ENCODE results near the gene PRDM13. TPM values are rescaled to one million over a fixed set of nuclear protein-coding genes. Genes with fewer than 3 reads are reported as not detected.
A peak's percentile ranks its signal among the peaks of the same experiment; 100 is the strongest.
"Not testable (repeated sequence)": the region's sequence is repeated elsewhere in the genome, so short reads cannot be mapped to it uniquely, and the experiment has no call there.

Gene PRDM13
- total RNA-seq, 1 donor from 2014 or later: 13.9 TPM

- peak overlapping the region; percentile 58 for H3K4me3 Mint-ChIP-seq (ENCODE audit: unreplicated experiment)
These were observed 15.6 kb upstream of the PRDM13 start for GRCh38 chr6:99590728-99591672.

GRCh38 chr6:99591673-99592364 is 14.8 kb upstream of the PRDM13 start:
- peaks cover 21% of the 10 kb centered on the region for H3K27me3 Mint-ChIP-seq (ENCODE audit: unreplicated experiment)
- peaks cover 13% of the 10 kb centered on the region for H3K36me3 Mint-ChIP-seq (ENCODE audit: unreplicated experiment)
- peaks cover 22% of the 10 kb centered on the region for H3K9me3 Mint-ChIP-seq (ENCODE audit: unreplicated experiment)
- no peak for TF ChIP-seq CTCF (IDR thresholded peaks at IDR 0.05; ENCODE audit: partially characterized antibody, unreplicated experiment)
- DNase-seq: no peak
- peaks cover 27% of the 10 kb centered on the region for H3K4me1 Mint-ChIP-seq (ENCODE audit: low read depth, unreplicated experiment)
- no peak overlapping the region for H3K27ac Mint-ChIP-seq (ENCODE audit: unreplicated experiment)
- peak overlapping the region; percentile 58 for H3K4me3 Mint-ChIP-seq (ENCODE audit: unreplicated experiment)

More at GRCh38 chr6:99590728-99591672, 15.6 kb upstream of the PRDM13 start:
- Mint-ChIP-seq H3K36me3 (ENCODE audit: unreplicated experiment) (peaks cover 13% of the 10 kb centered on the region), H3K9me3 (ENCODE audit: unreplicated experiment) (peaks cover 22% of the 10 kb centered on the region), H3K4me1 (ENCODE audit: low read depth, unreplicated experiment) (peaks cover 27% of the 10 kb centered on the region), H3K27me3 (ENCODE audit: unreplicated experiment) (peaks cover 21% of the 10 kb centered on the region), H3K27ac (ENCODE audit: unreplicated experiment) (no peak overlapping the region)
- TF ChIP-seq CTCF (IDR thresholded peaks at IDR 0.05; ENCODE audit: partially characterized antibody, unreplicated experiment): no peak
- DNase-seq: peak; percentile 50

DNA sequence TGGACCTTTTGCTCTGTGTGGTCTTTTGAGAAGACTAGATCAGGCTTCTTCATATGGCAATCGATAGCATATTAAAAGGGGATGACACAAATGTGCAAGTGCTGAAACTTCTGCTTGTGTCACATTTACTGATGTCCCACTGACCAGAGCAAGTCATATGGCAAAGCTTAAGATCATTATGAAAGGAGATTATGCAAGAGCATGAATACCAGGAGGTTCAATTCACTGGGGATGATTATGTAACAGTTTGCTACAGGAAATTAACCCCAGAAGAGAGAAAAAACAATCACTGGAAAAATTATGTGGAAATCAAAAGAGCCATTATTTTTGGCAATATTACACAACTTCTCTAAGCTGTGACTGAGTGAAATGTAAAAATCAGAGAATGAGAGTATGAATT is 13.7 kb upstream of the PRDM13 start:
- TF ChIP-seq CTCF (IDR thresholded peaks at IDR 0.05; ENCODE audit: partially characterized antibody, unreplicated experiment): no peak
- H3K36me3 Mint-ChIP-seq (ENCODE audit: unreplicated experiment): peaks cover 13% of the 10 kb centered on the region
- peaks cover 24% of the 10 kb centered on the region for H3K9me3 Mint-ChIP-seq (ENCODE audit: unreplicated experiment)
- H3K27ac Mint-ChIP-seq (ENCODE audit: unreplicated experiment): peak overlapping the region; percentile 21
- peaks cover 21% of the 10 kb centered on the region for H3K27me3 Mint-ChIP-seq (ENCODE audit: unreplicated experiment)
- no peak for DNase-seq
- H3K4me3 Mint-ChIP-seq (ENCODE audit: unreplicated experiment): peak overlapping the region; percentile 52
- H3K4me1 Mint-ChIP-seq (ENCODE audit: low read depth, unreplicated experiment): peaks cover 25% of the 10 kb centered on the region

- H3K9me3 Mint-ChIP-seq (ENCODE audit: unreplicated experiment): peaks cover 19% of the 10 kb centered on the region
- H3K4me1 Mint-ChIP-seq (ENCODE audit: low read depth, unreplicated experiment): peaks cover 18% of the 10 kb centered on the region
These were observed 11.9 kb upstream of the PRDM13 start for GRCh38 chr6:99594696-99595095.

DNA sequence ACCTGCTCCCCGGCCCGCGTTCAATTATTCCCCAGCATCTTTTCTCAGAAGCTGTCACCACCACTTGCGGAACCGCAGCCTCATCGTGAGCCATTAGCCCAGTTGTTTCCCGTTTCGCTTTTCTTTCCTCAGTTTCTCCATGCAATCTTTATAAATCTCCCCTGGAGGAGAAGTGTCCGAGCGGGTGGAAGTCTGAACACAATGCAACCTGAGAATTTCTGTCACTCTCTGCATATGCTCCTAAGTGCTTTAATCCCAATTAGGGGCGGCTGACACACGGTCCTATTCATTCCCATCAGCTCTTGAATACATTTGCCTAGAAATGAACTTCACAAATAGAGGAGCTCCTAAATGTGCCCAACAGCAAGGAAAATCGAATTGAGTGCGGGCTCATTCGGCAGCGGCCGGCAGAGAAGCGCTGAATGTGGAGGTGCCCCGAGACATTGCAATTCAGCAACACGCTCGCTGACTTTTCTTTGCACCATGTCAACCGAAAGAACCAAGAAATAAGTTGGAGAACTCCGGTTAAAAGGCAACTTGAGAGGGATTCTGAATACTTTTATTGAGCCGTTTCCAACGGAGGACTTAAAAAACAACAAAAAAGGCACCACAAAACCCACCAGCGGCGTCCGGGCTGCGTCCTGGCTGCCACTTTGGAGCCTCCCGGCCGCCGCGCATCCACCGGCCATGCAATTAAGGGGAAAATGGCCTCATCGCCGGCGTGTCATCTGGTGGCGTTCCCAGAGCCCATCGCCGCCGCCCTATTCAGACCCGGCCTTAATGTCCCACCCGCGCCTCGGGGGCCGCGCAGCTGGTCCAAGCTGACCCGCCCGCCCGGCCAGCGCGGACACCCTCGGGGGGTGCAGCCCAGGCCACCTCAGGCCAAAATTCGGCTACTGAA is 3.9 kb upstream of the PRDM13 start:
- Mint-ChIP-seq H3K9me3 (ENCODE audit: unreplicated experiment) (peaks cover 12% of the 10 kb centered on the region), H3K27ac (ENCODE audit: unreplicated experiment) (peak overlapping the region; percentile 25), H3K4me1 (ENCODE audit: low read depth, unreplicated experiment) (peaks cover 19% of the 10 kb centered on the region), H3K36me3 (ENCODE audit: unreplicated experiment) (peaks cover 4% of the 10 kb centered on the region), H3K27me3 (ENCODE audit: unreplicated experiment) (peaks cover 24% of the 10 kb centered on the region), H3K4me3 (ENCODE audit: unreplicated experiment) (peak overlapping the region; percentile 79)
- TF ChIP-seq CTCF (IDR thresholded peaks at IDR 0.05; ENCODE audit: partially characterized antibody, unreplicated experiment): no peak
- DNase-seq: peak; percentile 69

More at GRCh38 chr6:99594696-99595095, 11.9 kb upstream of the PRDM13 start:
- DNase-seq; H3K27ac Mint-ChIP-seq (ENCODE audit: unreplicated experiment); H3K4me3 Mint-ChIP-seq (ENCODE audit: unreplicated experiment): not testable (repeated sequence)
- peaks cover 19% of the 10 kb centered on the region for H3K27me3 Mint-ChIP-seq (ENCODE audit: unreplicated experiment)
- peaks cover 13% of the 10 kb centered on the region for H3K36me3 Mint-ChIP-seq (ENCODE audit: unreplicated experiment)

Measured in glutamatergic neuron (in vitro differentiated cells).